Smooth muscle cell (in vitro differentiated cells): Measurements from ENCODE around the gene DUSP22. TPM values are rescaled to one million over a fixed set of nuclear protein-coding genes. Genes with fewer than 3 reads are reported as not detected.
"Not testable (repeated sequence)": the region's sequence is repeated elsewhere in the genome, so short reads cannot be mapped to it uniquely, and the experiment has no call there.

ENCODE experiments used
- DNase-seq: peaks from one replicate; lab custom pipeline; 2025; ENCODE audit not compliant: unreplicated experiment; lab: John Stamatoyannopoulos, UW
- H2AFZ ChIP-seq: fragments of 200-600 bp; sonication (generic); 2 replicates; pipeline ENCODE4 v1.6.0; 2016; ENCODE audit warnings: antibody characterized with exemption, low read depth, mild to moderate bottlenecking
- H3F3A ChIP-seq: fragments of 200-600 bp; sonication (generic); 2 replicates; pipeline ENCODE4 v1.6.0; 2017; ENCODE audit warnings: antibody characterized with exemption, low read depth
- H3K27ac ChIP-seq: fragments of 200-600 bp; sonication (generic); 2 replicates; pipeline ENCODE4 v1.5.1; 2016; ENCODE audit warnings: low read depth, mild to moderate bottlenecking
- H3K27me3 ChIP-seq: fragments of 200-600 bp; sonication (generic); 2 replicates; pipeline ENCODE4 v1.6.1; 2016; ENCODE audit warnings: low read depth, mild to moderate bottlenecking
- H3K36me3 ChIP-seq: fragments of 200-600 bp; sonication (generic); 2 replicates; pipeline ENCODE4 v1.5.1; 2016; ENCODE audit warnings: low read depth
- H3K4me1 ChIP-seq: fragments of 200-600 bp; sonication (generic); 2 replicates; pipeline ENCODE4 v1.5.1; 2016; ENCODE audit warnings: low read depth
- H3K4me2 ChIP-seq: fragments of 200-600 bp; sonication (generic); 2 replicates; pipeline ENCODE4 v1.6.0; 2016; ENCODE audit warnings: mild to moderate bottlenecking
- H3K4me3 ChIP-seq: fragments of 200-600 bp; sonication (generic); 2 replicates; pipeline ENCODE4 v1.5.1; 2016; ENCODE audit warnings: mild to moderate bottlenecking
- H3K79me2 ChIP-seq: fragments of 200-600 bp; sonication (generic); 2 replicates; pipeline ENCODE4 v1.6.0; 2016; ENCODE audit warnings: low read depth, mild to moderate bottlenecking
- H3K9ac ChIP-seq: fragments of 200-600 bp; sonication (generic); 2 replicates; pipeline ENCODE4 v1.6.0; 2016; ENCODE audit warnings: low read depth
- H3K9me3 ChIP-seq: fragments of 200-600 bp; sonication (generic); replicated peaks from 2 replicates; pipeline ENCODE4 v1.5.1; 2016; ENCODE audit warnings: low read depth
- H4K20me1 ChIP-seq: fragments of 200-600 bp; sonication (generic); 2 replicates; pipeline ENCODE4 v1.6.0; 2016; ENCODE audit warnings: low read depth
- CTCF ChIP-seq: fragments of 200-600 bp; sonication (generic); IDR thresholded peaks from 2 replicates; pipeline ENCODE4 v1.5.1; 2017; ENCODE audit warnings: borderline replicate concordance, mild to moderate bottlenecking, antibody characterized with exemption; ENCODE audit not compliant: insufficient read depth, poor library complexity, severe bottlenecking
- WGBS: methylation state at CpG from one replicate; pipeline ENCODE4 v1.1.7; 2016; ENCODE audit warnings: low lambda C conversion rate; 5-methylcytosine and 5-hydroxymethylcytosine counted together
- polyA plus RNA-seq: library from polyadenylated mRNA; unstranded; fragments of >200 nt; fragmentation: Nextera tagmentation; extraction: Ambion mirVana; gene quantifications from 2 replicates; pipeline ENCODE4 v1.2.1, GENCODE V29; 2016
- total RNA-seq: library from RNA; depleted of rRNA; stranded (reverse); fragments of >200 nt; gene quantifications from 2 replicates; pipeline ENCODE4 v1.2.3, GENCODE V29; 2014

The DUSP22 gene
- total and polyA plus RNA-seq, 2 experiments from 2014 or later: 16.3 to 19.1 TPM

DNA sequence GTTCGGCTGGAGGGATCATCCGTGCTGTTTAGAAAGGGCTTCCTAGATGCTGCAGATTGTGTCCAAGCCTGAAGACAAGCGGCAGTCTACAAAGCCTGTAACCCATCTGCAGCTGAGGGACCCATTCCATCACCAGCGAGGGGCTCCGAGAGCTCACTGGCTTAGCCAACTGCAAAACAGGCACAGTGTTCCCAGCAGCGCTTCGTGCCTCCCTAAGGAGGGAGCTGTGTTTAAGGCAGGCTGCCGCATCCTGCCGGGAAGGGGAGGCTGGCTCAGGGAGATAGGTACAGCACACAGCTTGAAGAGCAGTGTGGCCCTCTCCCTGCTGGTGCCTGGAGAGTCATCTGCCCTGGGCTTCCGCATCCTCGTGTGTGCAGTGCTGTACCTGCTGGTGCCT, 32.4 kb downstream of the DUSP22 start:
- H3K4me2 ChIP-seq: no peak overlapping the region
- DNase-seq: no peak
- no peak overlapping the region for H3K4me3 ChIP-seq
- H3K9me3 ChIP-seq: no peaks in the 10 kb centered on the region
- no peak overlapping the region for H3K9ac ChIP-seq
- no peaks in the 10 kb centered on the region for H3K27me3 ChIP-seq
- peaks cover 83% of the 10 kb centered on the region for H4K20me1 ChIP-seq
- H3K79me2 ChIP-seq: no peaks in the 10 kb centered on the region
- H3K4me1 ChIP-seq: no peaks in the 10 kb centered on the region
- no peaks in the 10 kb centered on the region for H3F3A ChIP-seq
- 86% methylated on average over 11 of the region's 11 CpGs for WGBS
- H3K36me3 ChIP-seq: no peaks in the 10 kb centered on the region
- TF ChIP-seq CTCF: no peak
- H2AFZ ChIP-seq: no peak overlapping the region
- no peak overlapping the region for H3K27ac ChIP-seq

DNA sequence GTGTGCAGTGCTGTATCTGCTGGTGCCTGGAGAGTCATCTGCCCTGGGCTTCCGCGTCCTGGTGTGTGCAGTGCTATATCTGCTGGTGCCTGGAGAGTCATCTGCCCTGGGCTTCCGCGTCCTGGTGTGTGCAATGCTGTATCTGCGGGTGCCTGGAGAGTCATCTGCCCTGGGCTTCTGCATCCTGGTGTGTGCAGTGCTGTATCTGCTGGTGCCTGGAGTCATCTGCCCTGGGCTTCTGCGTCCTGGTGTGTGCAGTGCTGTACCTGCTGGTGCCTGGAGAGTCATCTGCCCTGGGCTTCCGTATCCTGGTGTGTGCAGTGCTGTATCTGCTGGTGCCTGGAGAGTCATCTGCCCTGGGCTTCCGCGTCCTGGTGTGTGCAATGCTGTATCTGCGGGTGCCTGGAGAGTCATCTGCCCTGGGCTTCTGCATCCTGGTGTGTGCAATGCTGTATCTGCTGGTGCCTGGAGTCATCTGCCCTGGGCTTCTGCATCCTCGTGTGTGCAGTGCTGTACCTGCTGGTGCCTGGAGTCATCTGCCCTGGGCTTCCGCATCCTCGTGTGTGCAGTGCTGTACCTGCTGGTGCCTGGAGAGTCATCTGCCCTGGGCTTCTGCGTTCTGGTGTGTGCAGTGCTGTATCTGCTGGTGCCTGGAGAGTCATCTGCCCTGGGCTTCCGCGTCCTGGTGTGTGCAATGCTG, 33.0 kb downstream of the DUSP22 start:
- H3K27me3 ChIP-seq, H3K27ac ChIP-seq, H3K4me3 ChIP-seq, H3K36me3 ChIP-seq, H3K79me2 ChIP-seq, H2AFZ ChIP-seq, H3K4me1 ChIP-seq, H3K9me3 ChIP-seq, H3K9ac ChIP-seq, H3F3A ChIP-seq, H3K4me2 ChIP-seq, DNase-seq: not testable (repeated sequence)
- H4K20me1 ChIP-seq: peaks cover 79% of the 10 kb centered on the region
- WGBS: 84% methylated on average over 16 of the region's 16 CpGs

GRCh38 chr6:326066-326465, 33.8 kb downstream of the DUSP22 start:
- H3K36me3 ChIP-seq, H3K4me1 ChIP-seq, H3K27ac ChIP-seq, H3K79me2 ChIP-seq, H3K4me2 ChIP-seq, H2AFZ ChIP-seq, DNase-seq, H3K9me3 ChIP-seq, H3F3A ChIP-seq, H3K27me3 ChIP-seq, H3K4me3 ChIP-seq, H3K9ac ChIP-seq: not testable (repeated sequence)
- WGBS: 73% methylated on average over 9 of the region's 9 CpGs
- H4K20me1 ChIP-seq: peaks cover 73% of the 10 kb centered on the region

DNA sequence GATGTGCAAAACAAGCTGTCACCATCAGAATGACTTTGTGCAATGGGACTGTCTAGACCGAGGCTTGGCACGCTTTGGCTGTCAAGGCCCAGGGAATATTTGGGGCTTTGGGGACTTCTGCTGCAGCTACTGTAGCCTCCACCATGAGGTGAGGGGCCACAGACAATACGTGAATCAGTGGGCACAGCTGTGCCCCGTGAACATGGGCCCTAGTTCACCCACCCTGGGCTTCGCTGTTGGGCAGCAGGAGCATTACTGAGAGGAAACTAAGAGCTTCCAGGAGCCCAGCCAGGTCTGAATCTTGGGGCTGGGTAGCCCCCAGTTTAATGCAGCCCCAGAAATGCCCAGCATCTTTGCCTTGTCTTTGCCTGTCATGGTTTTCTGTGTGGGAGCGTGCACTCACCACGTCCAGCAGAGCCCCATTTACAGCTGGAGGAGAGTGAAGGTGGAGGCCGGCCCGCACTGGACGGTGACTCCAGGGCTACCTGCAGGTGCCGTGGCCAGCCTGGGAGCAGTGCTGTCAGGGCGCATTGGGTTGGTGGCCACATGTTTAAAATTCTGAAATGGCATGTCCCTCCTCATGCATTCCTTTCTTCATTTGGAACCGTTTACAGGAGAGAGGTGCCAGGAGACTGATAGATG, 34.7 kb downstream of the DUSP22 start:
- H3K79me2 ChIP-seq: no peaks in the 10 kb centered on the region
- no peaks in the 10 kb centered on the region for H3K36me3 ChIP-seq
- no peak overlapping the region for H3K4me2 ChIP-seq
- no peaks in the 10 kb centered on the region for H3K27me3 ChIP-seq
- DNase-seq: no peak
- no peak overlapping the region for H3K4me3 ChIP-seq
- 85% methylated on average over 13 of the region's 13 CpGs for WGBS
- H4K20me1 ChIP-seq: peaks cover 64% of the 10 kb centered on the region
- H3F3A ChIP-seq: no peaks in the 10 kb centered on the region
- no peak overlapping the region for H3K9ac ChIP-seq
- H3K4me1 ChIP-seq: no peaks in the 10 kb centered on the region
- H2AFZ ChIP-seq: no peak overlapping the region
- no peaks in the 10 kb centered on the region for H3K9me3 ChIP-seq
- no peak overlapping the region for H3K27ac ChIP-seq
- TF ChIP-seq CTCF: no peak
